BLaER1 treated with 17β-estradiol and CSF1 and Interleukin-3, amounts not matched to agents 10 nM and 100 nM (cell line): ENCODE data around the gene ZBTB16.

ENCODE experiments used
- H3K27ac ChIP-seq, 11 experiments: shearing (Covaris generic); formaldehyde crosslinking; 2 replicates each; pipeline ENCODE4 v1.8.1; 2022
- H3K27me3 ChIP-seq, 11 experiments: shearing (Covaris generic); formaldehyde crosslinking; 2 replicates each; pipeline ENCODE4 v1.8.1; 2022
- H3K36me3 ChIP-seq, 11 experiments: shearing (Covaris generic); formaldehyde crosslinking; 2 replicates each; pipeline ENCODE4 v1.8.1; 2022
- H3K4me1 ChIP-seq, 10 experiments: shearing (Covaris generic); formaldehyde crosslinking; 2 replicates each; pipeline ENCODE4 v1.8.1; 2022
- H3K4me2 ChIP-seq, 11 experiments: shearing (Covaris generic); formaldehyde crosslinking; 2 replicates each; pipeline ENCODE4 v1.8.1; 2022
- H3K4me3 ChIP-seq, 10 experiments: shearing (Covaris generic); formaldehyde crosslinking; 2 replicates each; pipeline ENCODE4 v1.8.1; 2022
- H3K9ac ChIP-seq, 11 experiments: shearing (Covaris generic); formaldehyde crosslinking; 2 replicates each; pipeline ENCODE4 v1.8.1; 2022
- H3K9me3 ChIP-seq, 11 experiments: shearing (Covaris generic); formaldehyde crosslinking; replicated peaks in 1 of 11; 2 replicates each; pipeline ENCODE4 v1.8.1; 2022
- H4K20me1 ChIP-seq, 11 experiments: shearing (Covaris generic); formaldehyde crosslinking; 2 replicates each; pipeline ENCODE4 v1.8.1; 2022
- Cebpa-rat ChIP-seq, 11 experiments: shearing (Covaris generic); IDR thresholded peaks; 2 replicates each; pipeline ENCODE4 v1.8.1; 2022

The ZBTB16 gene

DNA sequence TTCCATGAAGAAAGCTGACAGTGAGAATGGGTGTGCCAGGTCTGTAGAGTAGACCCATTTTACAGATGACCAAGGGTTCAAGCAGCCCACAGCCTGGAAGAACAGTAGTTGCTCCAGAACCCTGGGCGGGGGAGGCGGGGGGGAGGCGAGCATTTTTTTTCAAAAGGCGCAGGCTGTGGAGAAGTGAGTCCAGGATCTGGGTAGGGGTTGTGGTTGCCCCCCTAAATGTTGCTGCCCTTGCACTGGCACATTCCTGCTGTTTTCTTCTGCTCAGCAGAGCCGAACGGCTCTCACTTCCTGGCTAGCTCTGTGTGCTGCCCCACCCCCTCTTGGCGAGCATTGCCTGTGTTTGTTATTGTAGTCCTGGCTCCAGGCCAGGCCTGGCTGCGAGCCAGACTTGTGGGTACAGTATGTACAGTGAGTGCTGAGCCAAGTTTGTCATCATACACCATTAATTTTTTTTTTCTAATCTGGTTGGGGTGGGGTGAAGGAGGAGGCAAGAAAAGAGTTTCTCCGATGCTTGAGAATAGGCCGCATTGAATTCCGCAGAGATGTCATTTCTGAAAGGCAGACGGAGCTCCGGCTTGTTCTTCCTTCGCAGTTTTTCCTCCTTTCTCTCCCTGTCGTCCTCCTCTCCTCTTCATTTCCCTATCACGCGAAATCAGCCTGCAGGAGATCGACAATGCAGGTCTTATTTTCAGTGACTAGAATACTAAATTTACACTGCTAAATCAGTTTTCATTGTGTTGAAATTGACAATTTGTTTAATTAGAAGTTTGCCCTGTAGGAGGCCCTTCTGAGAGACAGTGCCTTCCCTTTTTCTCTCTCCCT, 100.5 kb downstream of the ZBTB16 start:
- peaks cover 54 to 89% (median 85%) of the 10 kb centered on the region in 10 experiments for H3K4me1 ChIP-seq
- H3K4me2 ChIP-seq = peak overlapping the region; percentile 59 to 92 (median 78)
- peaks cover 0 to 92% (median 5%) of the 10 kb centered on the region in 11 experiments; a peak in 11 of 22 replicates for H3K27me3 ChIP-seq
- peak overlapping the region in 5 of 10 experiments; percentile 0 to 31 (median 13); a peak in 4 of 20 replicates for H3K4me3 ChIP-seq
- H3K27ac ChIP-seq = peak overlapping the region in 6 of 11 experiments; percentile 4 to 54 (median 40); a peak in 10 of 22 replicates
- peak overlapping the region in 3 of 11 experiments; percentile 14 to 37 (median 20); a peak in 3 of 22 replicates for H3K9ac ChIP-seq
- no peaks in the 10 kb centered on the region for H3K9me3 ChIP-seq
- no peak for TF ChIP-seq Cebpa-rat (IDR thresholded peaks at IDR 0.05)
- H4K20me1 ChIP-seq = peaks cover 0 to 88% (median 5%) of the 10 kb centered on the region in 11 experiments; a peak in 9 of 22 replicates
- H3K36me3 ChIP-seq = no peaks in the 10 kb centered on the region

GRCh38 chr11:114160894-114161293, 101.4 kb downstream of the ZBTB16 start:
- peaks cover 57 to 97% (median 94%) of the 10 kb centered on the region in 10 experiments for H3K4me1 ChIP-seq
- peaks cover 0 to 96% (median 5%) of the 10 kb centered on the region in 11 experiments; a peak in 9 of 22 replicates for H4K20me1 ChIP-seq
- peaks cover 0 to 92% (median 5%) of the 10 kb centered on the region in 11 experiments; a peak in 11 of 22 replicates for H3K27me3 ChIP-seq
- H3K9ac ChIP-seq = peak overlapping the region in 1 of 11 experiments; percentile 37; a peak in 2 of 22 replicates
- H3K9me3 ChIP-seq = no peaks in the 10 kb centered on the region
- TF ChIP-seq Cebpa-rat (IDR thresholded peaks at IDR 0.05) = no peak
- no peak overlapping the region for H3K27ac ChIP-seq
- H3K4me3 ChIP-seq = peak overlapping the region in 3 of 10 experiments; percentile 0 to 31 (median 3); a peak in 1 of 20 replicates
- peak overlapping the region; percentile 59 to 92 (median 78) for H3K4me2 ChIP-seq
- H3K36me3 ChIP-seq = no peaks in the 10 kb centered on the region

DNA sequence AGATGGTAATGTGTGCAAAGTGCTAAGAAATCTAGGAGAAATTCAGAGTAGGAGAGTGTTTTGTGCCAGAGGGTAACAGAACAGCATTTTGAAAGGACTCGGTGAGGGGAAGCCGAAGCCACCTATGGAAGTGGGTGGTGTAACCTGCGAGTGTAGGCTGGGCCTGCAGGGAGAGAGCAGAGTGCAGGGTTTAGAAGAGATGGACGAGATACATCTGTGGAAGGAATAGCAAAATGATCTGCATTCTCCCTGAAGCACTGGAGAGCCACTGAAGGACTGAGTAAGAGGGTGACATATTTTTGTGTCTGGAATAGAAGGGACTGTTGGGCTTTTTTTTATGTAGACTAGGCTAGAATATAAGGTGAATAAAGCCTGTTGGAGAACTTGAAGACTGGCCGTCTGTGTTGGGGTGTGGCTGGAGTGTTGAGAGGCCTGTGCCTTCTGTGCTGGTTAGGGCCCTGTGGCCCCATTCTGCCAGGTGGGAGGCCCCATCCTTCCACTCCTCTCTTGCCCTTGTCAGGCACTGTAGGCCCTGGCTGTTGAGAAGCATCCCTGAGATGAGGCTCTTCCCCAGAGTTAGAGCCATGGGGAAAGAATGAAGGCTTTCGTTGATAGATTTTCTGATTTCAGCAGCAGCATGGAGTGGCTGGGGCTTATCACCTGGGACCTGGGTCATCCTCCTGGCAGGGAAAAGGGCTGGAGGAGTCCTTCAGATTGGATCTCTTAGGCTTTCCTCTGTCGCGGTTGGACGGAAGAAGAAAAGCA, 102.2 kb downstream of the ZBTB16 start:
- peaks cover 0 to 97% (median 8%) of the 10 kb centered on the region in 11 experiments; a peak in 9 of 22 replicates for H4K20me1 ChIP-seq
- no peaks in the 10 kb centered on the region for H3K36me3 ChIP-seq
- no peak overlapping the region for H3K4me3 ChIP-seq
- no peaks in the 10 kb centered on the region for H3K9me3 ChIP-seq
- peaks cover 0 to 92% (median 5%) of the 10 kb centered on the region in 11 experiments; a peak in 11 of 22 replicates for H3K27me3 ChIP-seq
- no peak overlapping the region for H3K9ac ChIP-seq
- TF ChIP-seq Cebpa-rat (IDR thresholded peaks at IDR 0.05) = no peak
- peaks cover 60 to 99% (median 96%) of the 10 kb centered on the region in 10 experiments for H3K4me1 ChIP-seq
- peak overlapping the region in 9 of 11 experiments; percentile 31 to 92 (median 77); a peak in 16 of 22 replicates for H3K4me2 ChIP-seq
- H3K27ac ChIP-seq = no peak overlapping the region

DNA sequence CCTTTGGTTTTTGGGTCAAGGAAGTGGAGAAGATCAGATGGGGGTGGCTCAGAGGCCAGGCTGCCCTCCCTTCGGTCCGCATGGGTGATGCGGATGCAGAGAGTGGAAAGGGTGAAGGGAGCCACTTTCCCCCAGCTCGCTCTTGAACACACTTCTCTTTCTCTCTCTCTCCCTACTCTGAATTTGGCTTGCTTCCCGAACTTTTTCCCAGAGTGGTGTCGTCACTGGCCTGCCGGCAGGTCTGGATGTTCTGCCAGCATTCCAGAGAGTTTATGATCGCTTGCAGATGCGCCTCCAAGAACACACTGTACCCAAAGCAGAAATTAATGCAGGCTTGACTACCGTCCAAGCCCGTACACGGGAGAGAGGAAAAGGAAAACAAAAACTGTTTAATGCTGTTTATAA, 103.2 kb downstream of the ZBTB16 start:
- Histone ChIP-seq H3K27ac (no peak overlapping the region), H3K4me2 (peak overlapping the region in 9 of 11 experiments; percentile 9 to 92 (median 74); a peak in 15 of 22 replicates), H3K4me1 (peaks cover 60 to 99% (median 96%) of the 10 kb centered on the region in 10 experiments)

GRCh38 chr11:114163229-114163631, 103.7 kb downstream of the ZBTB16 start:
- peak overlapping the region in 8 of 11 experiments; percentile 40 to 92 (median 80); a peak in 15 of 22 replicates for H3K4me2 ChIP-seq
- H3K27me3 ChIP-seq = peaks cover 0 to 92% (median 7%) of the 10 kb centered on the region in 11 experiments; a peak in 12 of 22 replicates
- no peak for TF ChIP-seq Cebpa-rat (IDR thresholded peaks at IDR 0.05)
- no peaks in the 10 kb centered on the region for H3K9me3 ChIP-seq
- no peak overlapping the region for H3K9ac ChIP-seq
- H3K4me1 ChIP-seq = peaks cover 61 to 99% (median 96%) of the 10 kb centered on the region in 10 experiments
- H4K20me1 ChIP-seq = peaks cover 0 to 94% (median 10%) of the 10 kb centered on the region in 11 experiments; a peak in 11 of 22 replicates
- H3K4me3 ChIP-seq = no peak overlapping the region
- H3K36me3 ChIP-seq = no peaks in the 10 kb centered on the region
- H3K27ac ChIP-seq = no peak overlapping the region

More for the DNA sequence above, 103.2 kb downstream of the ZBTB16 start:
- H3K36me3 ChIP-seq = no peaks in the 10 kb centered on the region
- H4K20me1 ChIP-seq = peaks cover 0 to 94% (median 10%) of the 10 kb centered on the region in 11 experiments; a peak in 11 of 22 replicates
- peaks cover 0 to 92% (median 5%) of the 10 kb centered on the region in 11 experiments; a peak in 11 of 22 replicates for H3K27me3 ChIP-seq
- H3K9ac ChIP-seq = no peak overlapping the region
- no peak for TF ChIP-seq Cebpa-rat (IDR thresholded peaks at IDR 0.05)
- no peaks in the 10 kb centered on the region for H3K9me3 ChIP-seq
- H3K4me3 ChIP-seq = no peak overlapping the region

- Histone ChIP-seq H3K9me3 (no peaks in the 10 kb centered on the region), H3K9ac (no peak overlapping the region), H3K4me1 (peaks cover 56 to 99% (median 96%) of the 10 kb centered on the region in 10 experiments), H3K4me2 (peak overlapping the region; percentile 23 to 92 (median 76); a peak in 21 of 22 replicates), H3K27ac (no peak overlapping the region), H3K36me3 (no peaks in the 10 kb centered on the region), H3K4me3 (no peak overlapping the region), H4K20me1 (peaks cover 0 to 94% (median 8%) of the 10 kb centered on the region in 11 experiments; a peak in 12 of 22 replicates), H3K27me3 (peaks cover 0 to 92% (median 13%) of the 10 kb centered on the region in 11 experiments; a peak in 12 of 22 replicates)
- TF ChIP-seq Cebpa-rat (IDR thresholded peaks at IDR 0.05) = no peak
Observed at GRCh38 chr11:114163830-114164401, 104.4 kb downstream of the ZBTB16 start.

DNA sequence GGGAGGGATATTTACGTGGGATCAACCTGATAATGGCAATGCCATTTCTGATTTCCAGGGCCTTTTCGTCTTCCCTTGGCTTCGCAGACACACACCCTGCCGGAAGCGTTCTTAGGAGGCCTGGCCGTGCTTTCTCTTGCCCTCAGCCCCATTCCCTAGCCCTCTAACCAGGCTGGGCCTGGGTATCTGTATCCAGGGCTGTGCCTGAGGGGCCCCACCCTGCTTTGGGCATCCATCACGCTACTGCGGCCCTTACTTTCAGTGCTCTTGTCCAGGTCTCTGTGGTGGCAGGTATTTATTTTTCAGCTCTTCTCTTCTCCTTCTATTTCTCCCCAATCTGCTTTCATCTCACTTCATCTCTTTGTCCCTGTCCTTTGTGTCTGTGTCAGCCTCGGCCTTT, 105.0 kb downstream of the ZBTB16 start:
- H3K36me3 ChIP-seq = no peaks in the 10 kb centered on the region
- peak overlapping the region; percentile 23 to 92 (median 76); a peak in 21 of 22 replicates for H3K4me2 ChIP-seq
- no peaks in the 10 kb centered on the region for H3K9me3 ChIP-seq
- TF ChIP-seq Cebpa-rat (IDR thresholded peaks at IDR 0.05) = no peak
- peaks cover 0 to 92% (median 13%) of the 10 kb centered on the region in 11 experiments; a peak in 12 of 22 replicates for H3K27me3 ChIP-seq
- no peak overlapping the region for H3K27ac ChIP-seq
- H3K4me3 ChIP-seq = no peak overlapping the region
- H4K20me1 ChIP-seq = peaks cover 0 to 94% (median 11%) of the 10 kb centered on the region in 11 experiments; a peak in 12 of 22 replicates
- H3K9ac ChIP-seq = no peak overlapping the region
- H3K4me1 ChIP-seq = peaks cover 50 to 99% (median 96%) of the 10 kb centered on the region in 10 experiments
